SU-DHL-6 (cell line): ENCODE data around the gene STK39.

Experiments used
- EZH2phosphoT487 ChIP-seq: fragments of 200-600 bp; sonication (generic), shearing (Covaris generic); conservative IDR thresholded peaks from 2 replicates; pipeline ENCODE4 v1.6.1; 2018; ENCODE audit warnings: mild to moderate bottlenecking, antibody characterized with exemption, low read length, moderate library complexity, mixed read lengths
- TF ChIP-seq, protein P1 (sequence below): fragments of 200-600 bp; sonication (generic); IDR thresholded peaks from one replicate; pipeline ENCODE4 v1.5.1; 2017; ENCODE audit warnings: antibody characterized with exemption, mild to moderate bottlenecking, low read length, moderate library complexity; ENCODE audit not compliant: insufficient read depth, poor library complexity, severe bottlenecking

DNA sequence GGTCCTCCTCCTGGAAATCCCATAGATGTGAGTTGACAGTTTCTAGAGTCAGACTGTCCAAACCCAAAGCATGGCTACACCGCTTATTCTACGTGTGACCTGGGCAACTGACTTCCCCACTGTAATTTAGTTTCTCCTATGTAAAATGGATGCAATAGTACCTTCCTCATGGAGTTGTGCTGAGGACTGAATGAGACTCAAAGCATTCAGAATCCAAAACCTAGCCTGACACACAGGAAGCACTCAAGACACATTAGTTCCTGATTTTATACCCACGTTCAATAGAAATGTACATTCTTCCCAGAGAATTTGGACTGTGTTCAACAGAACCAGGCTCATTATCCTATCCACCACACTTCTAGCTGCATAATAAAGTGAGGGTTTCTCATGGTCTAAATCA, 88.8 kb downstream of the STK39 start:
- TF ChIP-seq, protein P1, sequence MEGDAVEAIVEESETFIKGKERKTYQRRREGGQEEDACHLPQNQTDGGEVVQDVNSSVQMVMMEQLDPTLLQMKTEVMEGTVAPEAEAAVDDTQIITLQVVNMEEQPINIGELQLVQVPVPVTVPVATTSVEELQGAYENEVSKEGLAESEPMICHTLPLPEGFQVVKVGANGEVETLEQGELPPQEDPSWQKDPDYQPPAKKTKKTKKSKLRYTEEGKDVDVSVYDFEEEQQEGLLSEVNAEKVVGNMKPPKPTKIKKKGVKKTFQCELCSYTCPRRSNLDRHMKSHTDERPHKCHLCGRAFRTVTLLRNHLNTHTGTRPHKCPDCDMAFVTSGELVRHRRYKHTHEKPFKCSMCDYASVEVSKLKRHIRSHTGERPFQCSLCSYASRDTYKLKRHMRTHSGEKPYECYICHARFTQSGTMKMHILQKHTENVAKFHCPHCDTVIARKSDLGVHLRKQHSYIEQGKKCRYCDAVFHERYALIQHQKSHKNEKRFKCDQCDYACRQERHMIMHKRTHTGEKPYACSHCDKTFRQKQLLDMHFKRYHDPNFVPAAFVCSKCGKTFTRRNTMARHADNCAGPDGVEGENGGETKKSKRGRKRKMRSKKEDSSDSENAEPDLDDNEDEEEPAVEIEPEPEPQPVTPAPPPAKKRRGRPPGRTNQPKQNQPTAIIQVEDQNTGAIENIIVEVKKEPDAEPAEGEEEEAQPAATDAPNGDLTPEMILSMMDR, result no peak
- no peak for TF ChIP-seq EZH2phosphoT487
